ENCODE results near the gene BCR. TPM values are rescaled to one million over a fixed set of nuclear protein-coding genes. Genes with fewer than 3 reads are reported as not detected.

BCR gene
- 58.6 and 131 TPM in 2 replicates for total RNA-seq (ENCODE audit: low replicate concordance)

GRCh38 chr22:23180301-23180892 lies at the start of gene BCR:
TSS of gene BCR (plus strand) at chr22:23180509. CDS start at chr22:23180961, 452 bp downstream.

GRCh38 chr22:23144932-23145877 lies 35.1 kb upstream of the BCR start, which contains the start of gene RAB36:
TSS of gene RAB36 (plus strand) at chr22:23145477. CDS start at chr22:23146617, 1,140 bp downstream.

Other genes with a start within 250 kb of the BCR start
- 0.30 and 1.3 TPM in 2 replicates for gene GNAZ, start 110.0 kb upstream of the BCR start, total RNA-seq (ENCODE audit: low replicate concordance)
- gene RSPH14, start 38.5 kb upstream of the BCR start, total RNA-seq (ENCODE audit: low replicate concordance): 0.23 TPM in 1 of 2 replicates, not detected in the other
- 1.4 and 1.8 TPM in 2 replicates for gene RAB36, start 35.0 kb upstream of the BCR start, total RNA-seq (ENCODE audit: low replicate concordance)

Data from smooth muscle cell of the coronary artery (primary cell).